ENCODE measurements around the gene CDC42BPA. TPM values are rescaled to one million over a fixed set of nuclear protein-coding genes. Genes with fewer than 3 reads are reported as not detected.
"Not testable (repeated sequence)": the region's sequence is repeated elsewhere in the genome, so short reads cannot be mapped to it uniquely, and the experiment has no call there.

Gene CDC42BPA
- total and polyA plus RNA-seq, 2 donors from 2014 or later, result 11.2 to 60.7 TPM

DNA sequence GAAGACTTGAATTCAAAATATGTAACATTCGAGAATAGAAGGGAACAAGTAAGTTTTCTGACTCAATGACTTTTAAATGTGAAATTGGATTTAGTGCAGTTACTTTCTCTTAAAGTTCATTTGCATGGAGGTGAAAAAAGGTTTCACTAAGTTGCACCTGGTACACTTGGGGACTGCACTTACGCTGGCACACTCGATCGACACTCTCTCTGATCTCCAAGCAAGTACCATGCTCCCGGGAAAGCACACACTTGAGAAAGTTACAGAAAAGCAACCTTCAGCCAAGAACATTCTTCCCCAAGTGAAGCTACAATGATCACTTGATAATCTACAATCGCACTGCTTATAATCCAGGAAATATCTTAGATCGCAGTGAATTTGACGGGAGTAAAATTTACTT lies 315.1 kb downstream of the CDC42BPA start:
- H3K4me1 ChIP-seq (ENCODE audit: control insufficient read depth in 2 of 3, insufficient read depth in 2 of 3, low read depth in 1 of 3, low read length in 3 of 3), result no peaks in the 10 kb centered on the region
- TF ChIP-seq, protein P1, sequence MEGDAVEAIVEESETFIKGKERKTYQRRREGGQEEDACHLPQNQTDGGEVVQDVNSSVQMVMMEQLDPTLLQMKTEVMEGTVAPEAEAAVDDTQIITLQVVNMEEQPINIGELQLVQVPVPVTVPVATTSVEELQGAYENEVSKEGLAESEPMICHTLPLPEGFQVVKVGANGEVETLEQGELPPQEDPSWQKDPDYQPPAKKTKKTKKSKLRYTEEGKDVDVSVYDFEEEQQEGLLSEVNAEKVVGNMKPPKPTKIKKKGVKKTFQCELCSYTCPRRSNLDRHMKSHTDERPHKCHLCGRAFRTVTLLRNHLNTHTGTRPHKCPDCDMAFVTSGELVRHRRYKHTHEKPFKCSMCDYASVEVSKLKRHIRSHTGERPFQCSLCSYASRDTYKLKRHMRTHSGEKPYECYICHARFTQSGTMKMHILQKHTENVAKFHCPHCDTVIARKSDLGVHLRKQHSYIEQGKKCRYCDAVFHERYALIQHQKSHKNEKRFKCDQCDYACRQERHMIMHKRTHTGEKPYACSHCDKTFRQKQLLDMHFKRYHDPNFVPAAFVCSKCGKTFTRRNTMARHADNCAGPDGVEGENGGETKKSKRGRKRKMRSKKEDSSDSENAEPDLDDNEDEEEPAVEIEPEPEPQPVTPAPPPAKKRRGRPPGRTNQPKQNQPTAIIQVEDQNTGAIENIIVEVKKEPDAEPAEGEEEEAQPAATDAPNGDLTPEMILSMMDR (IDR thresholded peaks at IDR 0.05; ENCODE audit: borderline replicate concordance, extremely low read depth, insufficient read depth), result no peak
- no peak for DNase-seq
- H3K27me3 ChIP-seq (ENCODE audit: control insufficient read depth, insufficient read depth, low read length), result no peaks in the 10 kb centered on the region
- H3K9me3 ChIP-seq (ENCODE audit: control insufficient read depth in 2 of 3, insufficient read depth in 1 of 3, low read length in 3 of 3), result no peaks in the 10 kb centered on the region
- H3K36me3 ChIP-seq (ENCODE audit: control insufficient read depth in 2 of 3, insufficient read depth in 3 of 3, low read length in 3 of 3), result peaks cover 2 to 15% (median 3%) of the 10 kb centered on the region in 3 donors
- intact Hi-C loops (cut with DNase I), result no loop called here
- FAIRE-seq, result no peak
- H3K4me3 ChIP-seq (ENCODE audit: low read length in 3 of 3), result no peak overlapping the region
- H3K9ac ChIP-seq (ENCODE audit: low read length in 3 of 3), result no peak overlapping the region
- H3K27ac ChIP-seq (ENCODE audit: low read depth in 2 of 2, low read length in 2 of 2), result no peak overlapping the region

DNA sequence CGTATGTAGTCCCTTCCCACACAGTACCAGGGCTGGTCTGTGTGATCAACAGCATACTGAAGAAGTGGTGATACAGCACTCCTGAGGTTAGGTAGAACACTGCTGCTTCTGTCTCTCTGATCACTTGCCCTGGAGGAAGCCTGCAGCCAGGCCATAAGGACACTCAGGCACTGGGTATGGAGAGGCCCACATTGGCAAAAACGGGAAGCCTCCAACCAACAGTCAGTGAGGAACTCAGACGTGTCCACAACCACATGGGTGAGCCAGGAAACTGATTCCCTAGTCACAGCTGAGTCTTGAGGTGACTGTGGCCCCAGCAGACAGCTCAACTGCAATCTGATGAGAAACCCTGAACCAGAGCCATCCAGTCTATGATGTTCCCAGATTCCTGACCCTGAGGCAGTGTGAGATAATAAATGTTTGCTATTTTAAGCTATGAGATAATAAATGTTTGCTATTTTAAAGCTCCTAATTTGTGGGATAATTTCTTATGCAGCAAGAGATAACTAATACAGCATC lies 315.7 kb downstream of the CDC42BPA start:
- Histone ChIP-seq H3K36me3 (ENCODE audit: control insufficient read depth in 2 of 3, insufficient read depth in 3 of 3, low read length in 3 of 3) (peaks cover 2 to 15% (median 3%) of the 10 kb centered on the region in 3 donors), H3K9me3 (ENCODE audit: control insufficient read depth in 2 of 3, insufficient read depth in 1 of 3, low read length in 3 of 3) (no peaks in the 10 kb centered on the region), H3K27me3 (ENCODE audit: control insufficient read depth, insufficient read depth, low read length) (no peaks in the 10 kb centered on the region), H3K4me3 (ENCODE audit: low read length in 3 of 3) (no peak overlapping the region), H3K9ac (ENCODE audit: low read length in 3 of 3) (no peak overlapping the region), H3K27ac (ENCODE audit: low read depth in 2 of 2, low read length in 2 of 2) (no peak overlapping the region), H3K4me1 (ENCODE audit: control insufficient read depth in 2 of 3, insufficient read depth in 2 of 3, low read depth in 1 of 3, low read length in 3 of 3) (no peaks in the 10 kb centered on the region)
- TF ChIP-seq, protein P1 (IDR thresholded peaks at IDR 0.05; ENCODE audit: borderline replicate concordance, extremely low read depth, insufficient read depth), result no peak
- FAIRE-seq (no peak), DNase-seq (no peak)
- intact Hi-C loops (cut with DNase I), result no loop called here

DNA sequence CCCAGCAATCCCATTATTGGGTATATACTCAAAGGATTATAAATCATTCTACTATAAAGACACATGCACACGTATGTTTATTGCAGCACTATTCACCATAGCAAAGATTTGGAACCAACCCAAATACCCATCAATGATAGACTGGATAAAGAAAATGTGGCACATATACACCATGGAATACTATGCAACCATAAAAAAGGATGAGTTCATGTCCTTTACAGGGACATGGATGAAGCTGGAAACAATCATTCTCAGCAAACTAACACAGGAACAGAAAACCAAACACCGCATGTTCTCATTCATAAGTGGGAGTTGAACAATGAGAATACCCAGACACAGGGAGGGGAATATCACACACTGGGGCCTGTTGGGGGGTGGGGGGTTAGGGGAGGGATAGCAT lies 318.7 kb downstream of the CDC42BPA start:
- H3K4me3 ChIP-seq (ENCODE audit: low read length in 3 of 3); FAIRE-seq; DNase-seq; H3K27me3 ChIP-seq (ENCODE audit: control insufficient read depth, insufficient read depth, low read length); intact Hi-C loops (cut with DNase I); H3K4me1 ChIP-seq (ENCODE audit: control insufficient read depth in 2 of 3, insufficient read depth in 2 of 3, low read depth in 1 of 3, low read length in 3 of 3); H3K9ac ChIP-seq (ENCODE audit: low read length in 3 of 3); H3K9me3 ChIP-seq (ENCODE audit: control insufficient read depth in 2 of 3, insufficient read depth in 1 of 3, low read length in 3 of 3); H3K27ac ChIP-seq (ENCODE audit: low read depth in 2 of 2, low read length in 2 of 2): not testable (repeated sequence)
- peaks cover 2 to 11% (median 2%) of the 10 kb centered on the region in 3 donors for H3K36me3 ChIP-seq (ENCODE audit: control insufficient read depth in 2 of 3, insufficient read depth in 3 of 3, low read length in 3 of 3)

DNA sequence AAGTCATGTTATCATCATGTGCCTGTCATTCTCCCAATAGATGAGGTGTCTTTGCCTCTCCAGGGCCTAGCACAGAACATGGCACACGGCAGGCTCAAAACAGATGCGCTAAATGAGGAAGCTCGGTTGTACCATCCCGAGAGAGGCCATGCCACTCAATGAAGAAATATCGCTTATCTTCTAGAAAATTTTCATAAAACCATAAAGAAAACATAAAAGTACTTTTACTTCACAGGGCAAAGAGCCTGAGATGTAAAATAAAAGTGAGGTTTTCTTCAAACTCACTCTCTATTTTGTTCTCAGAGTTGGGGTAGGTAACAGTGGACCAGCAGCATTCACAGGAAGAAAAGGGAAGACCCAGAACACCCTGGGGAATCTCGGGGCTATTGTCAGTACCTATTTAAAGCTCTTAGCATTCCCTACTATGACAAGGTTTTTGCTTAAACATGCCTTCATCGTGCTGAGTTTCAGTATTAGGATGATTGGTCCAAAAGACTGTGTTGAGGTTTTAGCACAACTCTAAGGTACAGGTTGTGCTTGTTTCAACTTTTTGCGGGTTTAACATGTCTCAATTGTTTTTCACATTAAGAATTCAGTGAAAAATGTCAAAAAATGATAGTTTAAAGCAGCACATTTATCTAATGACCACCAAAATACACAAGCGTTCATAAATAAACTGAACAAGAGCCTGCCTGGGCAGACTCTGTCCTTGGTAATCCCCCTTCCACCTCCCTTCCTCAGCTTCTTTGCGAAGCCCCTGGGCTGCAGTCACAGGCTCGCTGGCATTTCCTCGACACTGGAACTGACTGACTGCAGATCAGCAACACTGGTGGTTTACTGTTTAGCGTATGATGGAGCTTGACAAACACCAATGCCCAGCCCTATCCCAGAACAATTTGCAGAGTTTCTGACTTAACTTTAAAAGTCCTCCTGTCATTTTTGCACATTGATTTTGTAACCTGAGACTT lies 322.6 kb downstream of the CDC42BPA start:
- H3K4me1 ChIP-seq (ENCODE audit: control insufficient read depth in 2 of 3, insufficient read depth in 2 of 3, low read depth in 1 of 3, low read length in 3 of 3), result peaks cover 0 to 27% (median 3%) of the 10 kb centered on the region in 3 donors
- DNase-seq (no peak), FAIRE-seq (no peak)
- H3K27me3 ChIP-seq (ENCODE audit: control insufficient read depth, insufficient read depth, low read length), result no peaks in the 10 kb centered on the region
- intact Hi-C loops (cut with DNase I), result no loop called here
- no peak overlapping the region for H3K9ac ChIP-seq (ENCODE audit: low read length in 3 of 3)
- H3K27ac ChIP-seq (ENCODE audit: low read depth in 2 of 2, low read length in 2 of 2), result peak overlapping the region in 1 of 2 donors; percentile 15
- TF ChIP-seq, protein P1 (IDR thresholded peaks at IDR 0.05; ENCODE audit: borderline replicate concordance, extremely low read depth, insufficient read depth), result no peak
- H3K4me3 ChIP-seq (ENCODE audit: low read length in 3 of 3), result no peak overlapping the region
- no peaks in the 10 kb centered on the region for H3K9me3 ChIP-seq (ENCODE audit: control insufficient read depth in 2 of 3, insufficient read depth in 1 of 3, low read length in 3 of 3)
- H3K36me3 ChIP-seq (ENCODE audit: control insufficient read depth in 2 of 3, insufficient read depth in 3 of 3, low read length in 3 of 3), result peaks cover 0 to 5% (median 0%) of the 10 kb centered on the region in 3 donors
